NCI-H460 (cell line): ENCODE results near the gene GSPT1. TPM values are rescaled to one million over a fixed set of nuclear protein-coding genes. Genes with fewer than 3 reads are reported as not detected.
"Not testable (repeated sequence)": the region's sequence is repeated elsewhere in the genome, so short reads cannot be mapped to it uniquely, and the experiment has no call there.

Experiments used
- DNase-seq: peaks from one replicate; pipeline ENCODE4 v3.0.0-alpha.2; 2016; ENCODE audit warnings: low read depth; ENCODE audit errors: extremely low read depth
- small RNA-seq, 2 experiments: library from RNA; depleted of rRNA; stranded (forward); fragments of <200 nt; gene quantifications; one replicate each; pipeline ENCODE3, GENCODE V24; 2014
- total RNA-seq: library from RNA; depleted of rRNA; stranded (reverse); fragments of >200 nt; shearing (Covaris generic); gene quantifications from 2 replicates; pipeline ENCODE4 v1.2.3, GENCODE V29; 2014; rRNA removed

Gene GSPT1
- total RNA-seq, 1 experiment from 2014 or later = 120 TPM

- DNase-seq = not testable (repeated sequence)
Observed at GRCh38 chr16:11823645-11824044, 92.1 kb downstream of the GSPT1 start.

- no peak for DNase-seq
Observed at GRCh38 chr16:11819798-11820197, 96.0 kb downstream of the GSPT1 start.

GRCh38 chr16:11818970-11819369 lies 96.8 kb downstream of the GSPT1 start:
- DNase-seq = not testable (repeated sequence)

Small RNA genes lying within 50 kb of the gene (small RNA-seq; reads per million reads assigned to genes)
- 0 reads per million in 2 experiments for gene AC007216.5
- 0.04 to 0.18 reads per million in 2 experiments for gene COX6CP1

Other genes with a start within 250 kb of the GSPT1 start
- 2.0 and 2.3 TPM in 2 replicates for gene SNN, start 247.5 kb downstream of the GSPT1 start, total RNA-seq
- 30.2 and 32.9 TPM in 2 replicates for gene TXNDC11, start 173.1 kb downstream of the GSPT1 start, total RNA-seq
- gene ZC3H7A, start 118.7 kb downstream of the GSPT1 start, total RNA-seq = 19.1 and 20.5 TPM in 2 replicates
- 445 and 524 TPM in 2 replicates for gene RSL1D1, start 64.4 kb downstream of the GSPT1 start, total RNA-seq
- 5.5 and 8.1 TPM in 2 replicates for gene NPIPB2, start 26.1 kb upstream of the GSPT1 start, total RNA-seq
- gene TNFRSF17, start 49.3 kb upstream of the GSPT1 start, total RNA-seq = not detected in 2 replicates
- gene SNX29, start 60.8 kb upstream of the GSPT1 start, total RNA-seq = 3.8 and 4.5 TPM in 2 replicates